ENCODE data around the gene PTPRD. TPM values are rescaled to one million over a fixed set of nuclear protein-coding genes. Genes with fewer than 3 reads are reported as not detected.

Gene PTPRD
- total RNA-seq, 3 donors from 2014 or later = 2.9 to 5.4 (median 3.6) TPM

DNA sequence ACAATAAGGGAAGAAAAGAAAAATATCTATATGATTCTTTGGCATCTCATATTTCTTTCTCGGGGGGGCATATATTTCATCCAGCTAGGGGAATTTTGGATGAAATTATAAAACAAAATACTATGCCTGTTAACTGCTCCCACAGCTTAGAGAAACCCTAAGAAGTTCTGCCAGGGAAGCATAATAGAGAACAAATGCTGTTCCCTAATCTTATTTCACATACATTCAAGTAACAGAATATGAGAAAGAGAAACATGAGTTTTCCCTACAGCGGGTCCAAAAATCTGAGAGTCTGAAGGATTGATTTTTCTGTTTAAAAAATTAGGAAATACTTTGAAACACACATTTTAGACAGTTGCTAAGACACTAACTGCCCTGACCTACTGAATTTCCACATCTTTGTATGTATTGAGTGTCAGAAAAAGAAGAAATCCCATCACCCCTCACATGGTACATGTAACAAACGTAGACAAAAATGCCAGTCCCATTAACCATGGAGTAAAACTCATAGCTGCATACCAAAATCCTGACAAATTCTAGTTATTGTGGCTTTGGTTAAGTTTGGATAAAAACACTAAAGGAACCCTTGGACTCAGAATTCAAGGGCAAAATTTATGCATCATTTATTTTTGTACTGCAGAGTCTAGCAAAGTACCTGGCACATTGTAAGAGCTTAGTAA, 2193.1 kb downstream of the PTPRD start:
- intact Hi-C loops (cut with DNase I; ENCODE audit: low total_unique reads) = no loop called here
- Histone ChIP-seq H3K27me3 (no peaks in the 10 kb centered on the region), H3K9me3 (no peaks in the 10 kb centered on the region), H3K27ac (no peak overlapping the region), H3K4me3 (no peak overlapping the region), H3K4me1 (no peaks in the 10 kb centered on the region), H3K36me3 (no peaks in the 10 kb centered on the region)
- no peak for DNase-seq (ENCODE audit: low spot score in 2 of 2)
- TF ChIP-seq POLR2A (IDR thresholded peaks at IDR 0.05) = no peak
- TF ChIP-seq CTCF (IDR thresholded peaks at IDR 0.05) = no peak
- no peak for TF ChIP-seq POLR2AphosphoS5 (IDR thresholded peaks at IDR 0.05)

GRCh38 chr9:8417341-8417740, 2195.5 kb downstream of the PTPRD start:
- no peaks in the 10 kb centered on the region for H3K9me3 ChIP-seq

DNA sequence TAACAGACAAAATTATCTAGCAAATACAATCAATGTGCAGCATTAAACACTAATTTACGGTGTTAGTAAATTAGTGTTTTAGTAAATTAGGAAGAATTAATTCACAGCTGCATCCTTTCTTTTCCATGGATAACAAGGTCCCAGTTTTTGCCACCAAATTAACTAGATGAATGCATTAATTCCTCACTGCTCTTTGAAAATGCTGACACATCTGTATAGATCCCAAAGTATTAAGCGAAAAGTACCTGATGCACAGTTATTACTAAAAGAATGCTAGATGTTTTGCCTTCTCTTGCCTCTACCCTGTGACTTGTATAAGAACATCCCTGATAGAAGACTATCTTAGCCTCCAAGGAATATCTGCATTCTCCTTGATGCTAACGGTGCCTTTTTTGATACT, 2200.5 kb downstream of the PTPRD start:
- Histone ChIP-seq H3K36me3 (no peaks in the 10 kb centered on the region), H3K4me1 (no peaks in the 10 kb centered on the region), H3K4me3 (no peak overlapping the region), H3K27ac (no peak overlapping the region), H3K9me3 (no peaks in the 10 kb centered on the region), H3K27me3 (no peaks in the 10 kb centered on the region)
- no peak for DNase-seq (ENCODE audit: low spot score in 2 of 2)
- TF ChIP-seq CTCF (IDR thresholded peaks at IDR 0.05) (no peak), POLR2A (IDR thresholded peaks at IDR 0.05) (no peak), POLR2AphosphoS5 (IDR thresholded peaks at IDR 0.05) (no peak)
- intact Hi-C loops (cut with DNase I; ENCODE audit: low total_unique reads) = no loop called here

More at GRCh38 chr9:8417341-8417740, 2195.5 kb downstream of the PTPRD start:
- Histone ChIP-seq H3K4me3 (no peak overlapping the region), H3K27ac (no peak overlapping the region), H3K36me3 (no peaks in the 10 kb centered on the region), H3K27me3 (no peaks in the 10 kb centered on the region), H3K4me1 (no peaks in the 10 kb centered on the region)
- TF ChIP-seq POLR2A (IDR thresholded peaks at IDR 0.05) = no peak
- no peak for TF ChIP-seq POLR2AphosphoS5 (IDR thresholded peaks at IDR 0.05)
- no peak for TF ChIP-seq CTCF (IDR thresholded peaks at IDR 0.05)
- intact Hi-C loops (cut with DNase I; ENCODE audit: low total_unique reads) = no loop called here
- no peak for DNase-seq (ENCODE audit: low spot score in 2 of 2)

DNA sequence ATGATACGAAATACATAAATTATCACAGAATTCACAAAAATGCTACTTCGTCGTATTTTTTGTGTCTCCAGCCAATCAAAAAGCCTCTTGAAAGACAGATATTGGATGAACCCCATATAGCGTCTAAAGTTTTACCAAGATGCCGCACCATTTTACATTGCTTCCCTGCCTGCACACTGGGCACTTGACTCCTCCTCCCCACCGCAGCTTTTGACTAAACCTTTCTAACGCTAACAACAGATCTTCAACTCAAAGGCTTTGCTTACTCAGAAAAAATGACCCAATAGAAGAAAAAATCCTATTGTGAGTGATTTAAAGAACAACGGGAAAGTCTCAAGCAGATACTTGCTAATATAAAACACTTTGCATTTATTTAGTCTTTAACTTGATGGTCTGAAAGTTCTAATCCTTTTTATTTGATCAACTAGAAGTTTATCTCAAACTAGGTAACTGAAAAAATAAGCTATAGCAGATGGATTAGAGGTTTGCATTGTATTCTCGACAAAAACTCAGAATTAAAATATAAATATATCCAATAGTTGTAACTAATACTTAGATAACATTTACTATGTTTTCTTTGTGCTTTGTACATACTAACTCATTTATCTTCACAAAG, 2204.1 kb downstream of the PTPRD start:
- H3K27me3 ChIP-seq = no peaks in the 10 kb centered on the region
- H3K4me3 ChIP-seq = no peak overlapping the region
- H3K4me1 ChIP-seq = no peaks in the 10 kb centered on the region
- intact Hi-C loops (cut with DNase I; ENCODE audit: low total_unique reads) = no loop called here
- no peaks in the 10 kb centered on the region for H3K9me3 ChIP-seq
- H3K36me3 ChIP-seq = no peaks in the 10 kb centered on the region
- no peak for TF ChIP-seq CTCF (IDR thresholded peaks at IDR 0.05)
- no peak for TF ChIP-seq POLR2A (IDR thresholded peaks at IDR 0.05)
- TF ChIP-seq POLR2AphosphoS5 (IDR thresholded peaks at IDR 0.05) = no peak
- H3K27ac ChIP-seq = no peak overlapping the region
- DNase-seq (ENCODE audit: low spot score in 2 of 2) = no peak

GRCh38 chr9:8401961-8402705, 2210.7 kb downstream of the PTPRD start:
- Histone ChIP-seq H3K27ac (no peak overlapping the region), H3K27me3 (no peaks in the 10 kb centered on the region), H3K4me3 (no peak overlapping the region), H3K4me1 (no peaks in the 10 kb centered on the region), H3K36me3 (no peaks in the 10 kb centered on the region), H3K9me3 (no peaks in the 10 kb centered on the region)
- no peak for DNase-seq (ENCODE audit: low spot score in 2 of 2)
- intact Hi-C loops (cut with DNase I; ENCODE audit: low total_unique reads) = no loop called here
- no peak for TF ChIP-seq POLR2AphosphoS5 (IDR thresholded peaks at IDR 0.05)
